Epidermal melanocyte (primary cell): ENCODE measurements around the gene HSD17B1.
"Not testable (repeated sequence)": the region's sequence is repeated elsewhere in the genome, so short reads cannot be mapped to it uniquely, and the experiment has no call there.

Experiments
- DNase-seq: peaks from one replicate; pipeline ENCODE4 v3.0.0; 2011; ENCODE audit warnings: low spot score; ENCODE audit not compliant: insufficient read length

Gene HSD17B1

GRCh38 chr17:42552736-42553135, at the start of gene HSD17B1:
HSD17B1 (plus strand) TSS chr17:42552923; CDS start chr17:42552934, 11 bp downstream.
- not testable (repeated sequence) for DNase-seq

GRCh38 chr17:42502926-42503325, 49.8 kb upstream of the HSD17B1 start:
- no peak for DNase-seq

GRCh38 chr17:42507671-42508070, 45.1 kb upstream of the HSD17B1 start:
- DNase-seq, result no peak

- peak; percentile 78 for DNase-seq
These were observed 44.1 kb upstream of the HSD17B1 start for GRCh38 chr17:42508426-42509165.

GRCh38 chr17:42509409-42509808, 43.3 kb upstream of the HSD17B1 start:
- DNase-seq, result no peak

- DNase-seq, result no peak
These were observed 42.9 kb upstream of the HSD17B1 start for GRCh38 chr17:42509841-42510240.

GRCh38 chr17:42512246-42512645, 40.5 kb upstream of the HSD17B1 start:
- no peak for DNase-seq

GRCh38 chr17:42512733-42513251, 39.9 kb upstream of the HSD17B1 start:
- no peak for DNase-seq

GRCh38 chr17:42513686-42514085, 39.0 kb upstream of the HSD17B1 start:
- DNase-seq, result no peak

GRCh38 chr17:42514279-42514678, 38.4 kb upstream of the HSD17B1 start:
- no peak for DNase-seq

- DNase-seq, result no peak
These were observed 37.9 kb upstream of the HSD17B1 start for GRCh38 chr17:42514867-42515266.

GRCh38 chr17:42517516-42517915, 35.2 kb upstream of the HSD17B1 start:
- DNase-seq, result peak; percentile 84

- DNase-seq, result no peak
These were observed 34.5 kb upstream of the HSD17B1 start for GRCh38 chr17:42518046-42518754.

GRCh38 chr17:42518755-42519545, 33.8 kb upstream of the HSD17B1 start:
- no peak for DNase-seq

- DNase-seq, result peak; percentile 85
These were observed 32.9 kb upstream of the HSD17B1 start for GRCh38 chr17:42519546-42520491.

GRCh38 chr17:42520540-42520951, 32.2 kb upstream of the HSD17B1 start:
- no peak for DNase-seq

- no peak for DNase-seq
These were observed 31.7 kb upstream of the HSD17B1 start for GRCh38 chr17:42521036-42521435.

GRCh38 chr17:42521666-42522262, 31.0 kb upstream of the HSD17B1 start:
- DNase-seq, result no peak

GRCh38 chr17:42522263-42522790, 30.4 kb upstream of the HSD17B1 start:
- DNase-seq, result no peak

- no peak for DNase-seq
These were observed 29.9 kb upstream of the HSD17B1 start for GRCh38 chr17:42522798-42523278.
